HepG2 (cell line): ENCODE data around the gene HES7. TPM values are rescaled to one million over a fixed set of nuclear protein-coding genes. Genes with fewer than 3 reads are reported as not detected.

Source experiments
- CBFB ChIP-seq: sonication (generic); formaldehyde crosslinking; IDR thresholded peaks from 2 replicates; pipeline ENCODE4 v1.4.0; 2020; ENCODE audit warnings: missing genetic modification reagents
- ETV5 ChIP-seq: IDR thresholded peaks from 2 replicates; pipeline ENCODE4 v1.6.1; 2018; ENCODE audit warnings: missing biosample characterization, missing genetic modification reagents, inconsistent platforms, borderline replicate concordance
- HMGXB4 ChIP-seq, 2 experiments: sonication (generic) in 1 of 2; formaldehyde crosslinking in 1 of 2; IDR thresholded peaks; 2 replicates each; pipeline versions ENCODE4 v1.4.0 to v1.6.1; 2018 to 2020; ENCODE audit warnings: missing genetic modification reagents in 2 of 2, borderline replicate concordance in 1 of 2, low read depth in 1 of 2, mild to moderate bottlenecking in 1 of 2, missing biosample characterization in 1 of 2
- HOXA5 ChIP-seq: sonication (generic); formaldehyde crosslinking; IDR thresholded peaks from 2 replicates; pipeline ENCODE4 v1.4.0; 2020; ENCODE audit warnings: missing genetic modification reagents
- IKZF1 ChIP-seq: fragments of 450-650 bp; IDR thresholded peaks from 2 replicates; pipeline ENCODE4 v1.7.1; 2016
- MAX ChIP-seq: IDR thresholded peaks from 2 replicates; pipeline ENCODE4 v1.6.1; 2012; ENCODE audit warnings: inconsistent platforms
- MED1 ChIP-seq: sonication (generic); formaldehyde crosslinking; IDR thresholded peaks from 2 replicates; pipeline ENCODE4 v1.4.0; 2020; ENCODE audit warnings: missing genetic modification reagents
- RXRB ChIP-seq: IDR thresholded peaks from 2 replicates; pipeline ENCODE4 v1.6.1; 2016; ENCODE audit warnings: borderline replicate concordance, missing genetic modification reagents, missing compliant biosample characterization
- SIN3B ChIP-seq: fragments of 150-350 bp; IDR thresholded peaks from 2 replicates; pipeline ENCODE4 v1.6.1; 2014; ENCODE audit warnings: low read length
- TBL1XR1 ChIP-seq: fragments of 150-350 bp; IDR thresholded peaks from 2 replicates; pipeline ENCODE4 v1.6.1; 2014; ENCODE audit warnings: borderline replicate concordance, low read length; ENCODE audit not compliant: partially characterized antibody
- YY1 ChIP-seq: IDR thresholded peaks from 2 replicates; pipeline ENCODE4 v1.6.1; 2011; ENCODE audit warnings: low read length, low read depth, moderate library complexity, mild to moderate bottlenecking; ENCODE audit not compliant: insufficient read depth, insufficient replicate concordance
- ZBTB43 ChIP-seq: sonication (generic); formaldehyde crosslinking; conservative IDR thresholded peaks from 2 replicates; pipeline ENCODE4 v1.4.0; 2020; ENCODE audit warnings: missing genetic modification reagents
- ZNF10 ChIP-seq: sonication (generic); formaldehyde crosslinking; IDR thresholded peaks from 2 replicates; pipeline ENCODE4 v1.4.0; 2020; ENCODE audit warnings: mild to moderate bottlenecking, low read depth, missing genetic modification reagents, borderline replicate concordance
- ZNF383 ChIP-seq: sonication (generic); formaldehyde crosslinking; IDR thresholded peaks from 2 replicates; pipeline ENCODE4 v1.4.0; 2020; ENCODE audit warnings: missing genetic modification reagents, mild to moderate bottlenecking, borderline replicate concordance
- ZNF558 ChIP-seq: sonication (generic); formaldehyde crosslinking; IDR thresholded peaks from 2 replicates; pipeline ENCODE4 v1.9.0; 2022; ENCODE audit warnings: mild to moderate bottlenecking, missing genetic modification reagents, borderline replicate concordance
- ZNF574 ChIP-seq: sonication (generic); formaldehyde crosslinking; IDR thresholded peaks from 2 replicates; pipeline ENCODE4 v1.4.0; 2020; ENCODE audit warnings: missing genetic modification reagents
- ZNF580 ChIP-seq: IDR thresholded peaks from 2 replicates; pipeline ENCODE4 v1.6.1; 2016; ENCODE audit warnings: low read depth, borderline replicate concordance
- polyA plus RNA-seq, 8 experiments: library from polyadenylated mRNA; depleted of rRNA in 3 of 8; stranded (reverse) in 7 of 8; unstranded in 1 of 8; fragments of >200 nt; fragmentation: Illumina TruSeq in 4 of 8; extraction: Trizol in 4 of 8; gene quantifications; 2 replicates each; pipeline versions ENCODE4 v1.2.1 to v1.2.3, GENCODE V29; 2011 to 2016; ENCODE audit warnings: low read depth in 4 of 8, missing spikeins in 1 of 8, mixed read lengths in 1 of 8; ENCODE audit not compliant: insufficient read depth in 1 of 8
- total RNA-seq, 5 experiments: library from RNA; depleted of rRNA; stranded (reverse); fragments of >200 nt; fragmentation: Illumina TruSeq; extraction: Trizol; gene quantifications; 2 replicates each; pipeline ENCODE4 v1.2.3, GENCODE V29; 2016; ENCODE audit warnings: low read depth in 1 of 5

Gene HES7
- total and polyA plus RNA-seq, 2 of the 13 experiments (the other 11 are each of a cell fraction or from before 2014, with no cell fraction given): not detected

- TF ChIP-seq IKZF1: no peak
- peak; percentile 34 for TF ChIP-seq MAX
- TF ChIP-seq ZNF558 (CRISPR knock-in tag): peak; percentile 55; the same call in 1 of the 2 replicates
- no peak; the same call in 1 of the 2 replicates for TF ChIP-seq HOXA5 (CRISPR knock-in tag)
- peak; percentile 98 to 99 for TF ChIP-seq HMGXB4 (CRISPR knock-in tag; IDR thresholded peaks at IDR 0.05; ENCODE audit: borderline replicate concordance in 1 of 2, low read depth in 1 of 2)
- TF ChIP-seq ZNF574 (CRISPR knock-in tag): peak; percentile 34; the same call in 1 of the 2 replicates
- 0 out of 2 replicates have a peak, but pooled peaks have one; percentile 53 for TF ChIP-seq CBFB (CRISPR knock-in tag)
- TF ChIP-seq YY1: peak; percentile 25
- peak; percentile 51; the same call in 1 of the 2 replicates for TF ChIP-seq ZNF580 (CRISPR knock-in tag)
- no peak for TF ChIP-seq SIN3B
- peak; percentile 68; the same call in 1 of the 2 replicates for TF ChIP-seq ETV5 (CRISPR knock-in tag)
- peak; percentile 58 for TF ChIP-seq RXRB
- TF ChIP-seq ZBTB43: no peak
- peak; percentile 36; the same call in 1 of the 2 replicates for TF ChIP-seq MED1 (CRISPR knock-in tag)
- peak; percentile 60 for TF ChIP-seq TBL1XR1
- no peak for TF ChIP-seq ZNF383 (CRISPR knock-in tag)
- no peak for TF ChIP-seq ZNF10 (CRISPR knock-in tag)
Measured at GRCh38 chr17:8119581-8120519, 4.1 kb downstream of the HES7 start (continued).
